HTERT RPE-1 (cell line): ENCODE results near the gene RPS14.

Source experiments
- in situ Hi-C: fragments of 300-500 bp; cut with MboI; formaldehyde crosslinking; loops from 4 replicates; pipeline ENCODE4 v1.14.3; 2020; ENCODE audit warnings: low sequenced_read_pairs

The RPS14 gene

GRCh38 chr5:150449517-150450339 is at the start of gene RPS14:
Gene RPS14 (minus strand): TSS chr5:150449739. CDS start chr5:150447733, 2,006 bp downstream.
- in situ Hi-C loops: no loop called here

GRCh38 chr5:150498971-150499370 is 49.4 kb upstream of the RPS14 start:
- in situ Hi-C loops: no loop called here

- in situ Hi-C loops: no loop called here
Measured at GRCh38 chr5:150498501-150498900, 49.0 kb upstream of the RPS14 start.

- in situ Hi-C loops: no loop called here
Measured at GRCh38 chr5:150497989-150498317, 48.4 kb upstream of the RPS14 start.

GRCh38 chr5:150497274-150497988 is 47.9 kb upstream of the RPS14 start:
- in situ Hi-C loops: no loop called here

GRCh38 chr5:150496534-150496933 is 47.0 kb upstream of the RPS14 start:
- in situ Hi-C loops: no loop called here

GRCh38 chr5:150496098-150496497 is 46.6 kb upstream of the RPS14 start:
- in situ Hi-C loops: no loop called here

- in situ Hi-C loops: no loop called here
Measured at GRCh38 chr5:150492621-150493020, 43.1 kb upstream of the RPS14 start.

- in situ Hi-C loops: no loop called here
Measured at GRCh38 chr5:150491876-150492275, 42.3 kb upstream of the RPS14 start.

GRCh38 chr5:150490754-150491153 is 41.2 kb upstream of the RPS14 start:
- in situ Hi-C loops: no loop called here

- in situ Hi-C loops: no loop called here
Measured at GRCh38 chr5:150490296-150490669, 40.7 kb upstream of the RPS14 start.

- in situ Hi-C loops: no loop called here
Measured at GRCh38 chr5:150489360-150490295, 40.1 kb upstream of the RPS14 start.

GRCh38 chr5:150488519-150489359 is 39.2 kb upstream of the RPS14 start:
- in situ Hi-C loops: no loop called here

- in situ Hi-C loops: no loop called here
Measured at GRCh38 chr5:150487199-150488061, 37.9 kb upstream of the RPS14 start.

GRCh38 chr5:150486402-150487198 is 37.1 kb upstream of the RPS14 start:
- in situ Hi-C loops: no loop called here

- in situ Hi-C loops: no loop called here
Measured at GRCh38 chr5:150485693-150486401, 36.3 kb upstream of the RPS14 start.

- in situ Hi-C loops: no loop called here
Measured at GRCh38 chr5:150484964-150485692, 35.6 kb upstream of the RPS14 start.
